Stimulated activated CD4-positive, alpha-beta T cell treated with anti-CD3 and anti-CD28 coated beads, Interleukin-12 subunit alpha, Interleukin-12 subunit beta, amount 100 ng/mL, for 24 hours (primary cell): ENCODE measurements around the gene HOXD9.

ENCODE experiments used
- DNase-seq, 2 experiments: peaks; one replicate each; pipeline ENCODE4 v3.0.0-alpha.2; 2020; ENCODE audit warnings: low read depth in 2 of 2

Gene HOXD9

GRCh38 chr2:176165370-176166050 is 43.0 kb downstream of the HOXD9 start:
- DNase-seq, result no peak

GRCh38 chr2:176166272-176166671 is 43.8 kb downstream of the HOXD9 start:
- DNase-seq, result no peak

- no peak for DNase-seq
Observed at GRCh38 chr2:176167398-176167797, 44.9 kb downstream of the HOXD9 start.

- DNase-seq, result no peak
Observed at GRCh38 chr2:176169181-176169580, 46.7 kb downstream of the HOXD9 start.

GRCh38 chr2:176169711-176170110 is 47.2 kb downstream of the HOXD9 start:
- DNase-seq, result no peak

GRCh38 chr2:176170602-176171305 is 48.2 kb downstream of the HOXD9 start:
- DNase-seq, result no peak

- DNase-seq, result no peak
Observed at GRCh38 chr2:176171351-176172006, 49.0 kb downstream of the HOXD9 start.

- no peak for DNase-seq
Observed at GRCh38 chr2:176172007-176172894, 49.7 kb downstream of the HOXD9 start.

- no peak for DNase-seq
Observed at GRCh38 chr2:176172895-176173566, 50.5 kb downstream of the HOXD9 start.

- no peak for DNase-seq
Observed at GRCh38 chr2:176173567-176174381, 51.3 kb downstream of the HOXD9 start.

- no peak for DNase-seq
Observed at GRCh38 chr2:176174382-176174823, 51.9 kb downstream of the HOXD9 start.
